SIG-M5 (cell line): ENCODE data around the gene SH3RF3.
"Not testable (repeated sequence)": the region's sequence is repeated elsewhere in the genome, so short reads cannot be mapped to it uniquely, and the experiment has no call there.

Experiments
- DNase-seq: peaks from one replicate; lab custom pipeline; 2025; lab: John Stamatoyannopoulos, UW

SH3RF3 gene

GRCh38 chr2:109118321-109118720 is 10.7 kb upstream of the SH3RF3 start:
- DNase-seq: no peak

DNA sequence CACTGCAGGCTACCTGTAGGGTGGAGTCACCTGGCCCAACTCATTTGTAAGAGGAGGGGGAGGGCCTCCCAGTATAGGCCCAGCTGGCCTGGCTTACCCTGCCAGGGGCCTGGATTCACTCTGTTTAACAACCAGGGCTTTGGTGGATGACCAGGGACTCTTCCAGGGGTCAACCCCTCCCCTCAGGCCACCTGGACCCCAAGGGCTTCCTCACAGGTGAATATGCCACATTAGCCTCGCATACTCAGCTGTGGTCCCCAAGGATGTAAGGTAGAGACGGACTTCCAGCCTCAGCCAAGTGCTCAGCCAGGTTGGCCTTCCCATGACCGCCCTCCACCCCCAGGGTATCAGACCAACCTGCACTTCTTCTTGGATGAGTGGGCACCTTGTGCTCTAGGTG is 8.8 kb upstream of the SH3RF3 start:
- DNase-seq: no peak

DNA sequence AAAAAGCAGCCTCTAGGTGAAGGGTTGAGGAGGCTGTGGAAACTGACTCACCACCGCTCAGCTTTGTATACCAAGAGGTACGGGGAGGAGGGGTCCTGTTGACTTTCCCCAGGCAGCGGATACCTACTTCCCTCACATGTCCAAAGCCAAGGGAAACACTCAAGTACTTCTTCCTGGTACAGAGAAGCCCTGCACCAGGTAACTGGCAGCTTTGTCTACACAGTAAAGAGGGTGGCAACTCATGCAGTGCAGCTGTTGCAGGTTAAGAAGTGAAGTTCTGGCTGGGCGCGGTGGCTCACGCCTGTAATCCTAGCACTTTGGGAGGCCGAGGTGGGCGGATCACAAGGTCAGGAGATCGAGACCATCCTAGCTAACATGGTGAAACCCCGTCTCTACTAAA is 8.3 kb upstream of the SH3RF3 start:
- DNase-seq: not testable (repeated sequence)

- no peak for DNase-seq
Measured at GRCh38 chr2:109123586-109124201, 5.3 kb upstream of the SH3RF3 start.

DNA sequence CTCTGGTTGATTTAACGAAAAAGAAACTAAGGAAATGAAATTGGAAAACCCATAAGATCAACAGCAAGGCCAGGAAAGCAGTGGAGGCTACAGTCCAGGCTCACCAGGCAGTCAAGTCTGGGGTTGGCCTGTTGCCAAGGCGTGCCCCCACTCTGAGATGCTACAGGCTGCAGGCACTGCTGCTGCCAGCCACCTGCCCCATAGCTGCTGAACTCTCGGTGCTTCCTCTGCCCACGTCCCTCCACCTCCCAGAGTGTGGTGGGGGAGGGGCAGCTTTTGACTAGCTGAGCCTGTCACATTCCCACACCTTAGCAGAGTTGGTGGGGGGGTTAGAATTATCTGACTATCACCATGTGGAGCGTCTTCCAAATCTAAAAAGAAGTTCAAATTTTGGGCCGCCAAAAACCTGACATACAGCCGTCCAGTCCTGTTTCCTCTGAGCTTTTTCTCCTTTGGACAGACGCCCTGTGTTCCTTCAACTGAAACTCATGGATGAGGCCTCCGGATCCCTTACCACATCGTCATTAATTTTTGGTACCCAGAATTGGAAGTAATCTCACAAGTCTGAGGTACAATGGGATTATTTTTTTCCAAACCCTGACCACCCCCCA is 3.9 kb upstream of the SH3RF3 start:
- no peak for DNase-seq

DNA sequence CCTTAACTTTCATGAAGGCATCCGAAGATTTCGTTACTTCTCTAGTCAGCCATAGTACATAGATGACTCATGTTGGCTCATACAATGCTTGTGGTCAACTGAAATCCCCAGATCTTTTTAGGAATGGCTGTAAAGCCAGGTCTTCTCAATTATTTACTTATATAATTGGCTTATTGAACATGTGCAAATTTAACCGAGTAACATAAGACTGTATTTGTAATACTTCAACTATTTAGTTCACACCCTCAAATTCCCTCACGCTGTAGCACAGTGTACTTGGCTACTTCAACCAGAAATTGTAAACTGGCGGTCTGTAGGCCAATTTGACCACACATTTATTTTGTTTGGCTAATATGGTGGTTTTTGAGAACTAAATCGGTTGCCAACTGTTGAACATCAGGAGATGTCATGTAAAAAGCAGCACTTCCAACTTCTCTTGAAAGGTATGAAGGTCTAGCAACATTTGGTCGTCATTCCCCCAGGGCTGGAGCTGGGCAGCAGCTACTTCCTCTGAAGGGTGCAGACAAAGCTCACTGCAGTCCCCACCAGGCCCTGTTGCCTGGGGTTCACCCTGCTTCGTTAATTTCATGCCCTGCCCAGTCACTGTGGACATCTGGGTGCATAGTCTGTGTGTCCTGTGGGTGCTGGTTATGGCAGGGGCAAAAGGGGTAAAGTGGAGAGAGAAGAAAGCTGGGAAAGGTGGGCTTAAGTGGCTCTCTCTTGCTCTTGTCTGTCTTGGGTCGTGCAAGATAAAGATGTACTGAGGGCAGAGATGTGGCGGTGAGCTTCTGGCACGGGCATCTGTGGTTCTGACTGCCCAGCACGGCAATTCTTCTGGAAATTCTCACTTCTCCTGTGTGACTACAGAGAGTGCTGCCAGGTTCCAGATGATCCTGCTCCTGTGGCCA is 3.2 kb upstream of the SH3RF3 start:
- no peak for DNase-seq

- DNase-seq: no peak
Measured at GRCh38 chr2:109126501-109126860, 2.5 kb upstream of the SH3RF3 start.

- no peak for DNase-seq
Measured at GRCh38 chr2:109127556-109127955, 1.4 kb upstream of the SH3RF3 start.

DNA sequence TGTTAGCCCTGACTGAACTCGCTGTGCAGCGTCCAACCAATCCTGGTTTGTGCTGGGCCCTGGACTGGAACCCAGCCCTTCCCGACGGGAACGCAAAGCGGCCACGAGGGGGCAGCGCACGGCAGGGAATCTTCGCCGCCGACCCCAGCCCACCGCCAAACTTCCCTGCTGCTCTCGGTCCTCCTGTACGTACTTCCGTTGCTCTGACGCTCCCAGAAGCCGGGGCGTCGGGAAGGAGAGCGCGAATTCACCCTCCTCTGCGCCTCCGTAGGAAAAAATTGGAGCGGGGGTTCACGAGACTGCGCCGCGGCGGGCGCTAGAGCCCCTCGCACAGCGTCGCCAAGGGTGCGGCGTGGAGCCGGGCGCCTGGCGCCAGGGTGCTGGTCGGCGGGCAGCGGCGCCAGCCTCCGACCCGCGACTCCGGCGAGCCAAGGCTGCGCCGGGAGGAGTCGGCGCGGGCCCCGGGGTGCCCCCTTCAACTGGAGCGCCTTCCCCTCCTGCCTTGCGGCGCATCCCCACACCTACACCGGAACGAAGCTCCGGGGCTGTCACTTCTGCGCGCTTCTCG is 873 bp upstream of the SH3RF3 start:
- DNase-seq: no peak

GRCh38 chr2:109129356-109129920 is 433 bp downstream of the SH3RF3 start:
- no peak for DNase-seq

DNA sequence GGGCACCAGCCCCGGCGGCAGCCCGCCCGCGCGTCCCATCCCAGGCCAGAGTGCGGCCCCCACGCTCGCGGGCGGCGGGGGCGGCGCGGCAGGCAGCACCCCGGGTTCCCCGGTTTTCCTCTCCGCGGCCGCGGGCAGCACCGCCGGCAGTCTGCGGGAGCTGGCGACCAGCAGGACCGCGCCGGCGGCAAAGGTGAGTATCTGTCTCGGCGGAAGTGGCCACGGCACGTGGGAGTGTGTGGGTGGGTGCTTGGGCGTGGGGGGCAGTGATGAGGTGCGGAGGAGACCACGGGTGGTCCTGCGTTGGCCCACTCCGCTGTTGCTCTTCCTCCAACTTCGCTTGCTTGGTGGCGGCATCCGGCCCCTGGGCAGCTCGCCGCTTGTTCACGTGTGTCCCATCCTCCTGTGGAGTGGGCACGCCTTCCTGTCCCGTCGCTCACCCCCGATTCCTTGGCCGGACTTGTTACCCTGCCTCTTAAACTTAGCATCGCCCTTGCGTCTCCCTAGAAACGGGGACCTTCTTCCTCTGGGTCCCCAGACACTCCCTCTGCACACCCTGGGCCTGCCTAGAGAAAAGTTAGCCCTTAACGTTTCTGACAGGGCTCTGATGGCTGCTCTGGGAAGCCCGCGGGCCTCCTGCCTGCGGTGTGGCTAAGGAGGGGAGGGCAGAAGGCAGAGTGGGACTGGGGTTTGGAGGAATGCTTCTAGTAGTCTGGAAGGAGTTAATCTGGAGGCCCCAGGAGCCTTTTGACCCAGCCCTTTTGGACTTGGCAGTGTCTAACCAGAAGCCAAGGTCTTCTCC is 1.1 kb downstream of the SH3RF3 start:
- no peak for DNase-seq

DNA sequence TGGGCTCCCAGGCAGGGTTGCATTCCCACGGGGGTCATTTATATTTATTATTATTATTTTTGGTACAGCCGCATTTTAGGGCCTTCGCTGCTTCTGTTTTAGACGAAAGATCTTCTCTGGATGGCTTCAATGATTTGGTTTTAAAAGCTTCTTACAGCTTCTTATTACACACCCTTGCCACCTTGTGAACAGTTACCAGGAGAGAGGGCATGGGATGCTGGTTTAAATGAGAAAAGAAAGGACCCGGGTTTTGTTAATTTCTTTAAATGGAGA is 1.7 kb downstream of the SH3RF3 start:
- no peak for DNase-seq

DNA sequence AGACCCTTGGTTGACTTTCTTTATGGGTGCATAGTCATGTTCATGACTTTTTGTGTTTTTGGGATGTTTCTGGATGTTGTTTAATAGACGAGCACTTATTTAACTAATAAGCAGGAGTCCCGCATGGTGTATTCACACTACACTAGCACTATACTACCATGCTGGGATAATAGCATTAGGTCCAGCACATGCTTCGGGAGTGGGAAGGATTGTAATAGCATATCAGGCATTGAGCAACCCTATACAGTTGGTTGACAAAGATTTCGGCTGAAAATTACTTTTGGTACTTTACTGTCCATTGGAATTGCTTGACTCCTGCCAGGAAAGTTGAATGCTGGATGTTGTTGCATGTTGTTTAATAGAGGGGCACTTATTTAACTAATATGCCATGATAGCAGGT is 2.8 kb downstream of the SH3RF3 start:
- DNase-seq: no peak

- DNase-seq: no peak
Measured at GRCh38 chr2:109132626-109133025, 3.6 kb downstream of the SH3RF3 start.

- DNase-seq: no peak
Measured at GRCh38 chr2:109133746-109134145, 4.7 kb downstream of the SH3RF3 start.

DNA sequence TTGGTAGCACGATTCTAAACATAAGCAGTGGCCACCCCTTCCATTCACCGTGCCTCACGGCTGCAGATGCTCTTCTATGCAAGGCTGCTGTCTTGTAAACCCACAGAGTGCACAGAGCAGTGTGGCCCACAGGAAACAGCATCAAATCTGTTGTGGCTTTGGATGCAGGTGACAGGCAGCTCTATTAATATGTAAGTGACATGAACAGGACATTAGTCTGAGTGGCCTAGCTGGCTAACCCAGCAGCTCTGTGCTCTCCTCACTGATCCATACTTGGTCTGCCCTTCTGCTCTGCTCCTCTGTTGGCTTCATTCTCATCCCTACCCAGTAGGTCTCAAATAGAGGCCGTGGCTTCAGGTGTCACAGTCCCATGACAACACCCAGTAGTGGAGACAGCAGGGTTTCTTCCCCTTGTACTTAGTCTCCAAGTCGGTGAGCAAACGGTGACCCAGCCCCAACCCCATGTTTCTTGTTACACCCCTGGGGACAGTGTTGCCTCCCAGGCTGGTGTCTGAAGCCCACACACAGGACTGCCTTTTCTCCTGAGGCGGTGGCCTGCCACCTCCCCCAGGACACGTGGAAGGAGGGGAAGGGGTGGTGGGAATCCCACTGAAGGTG is 5.8 kb downstream of the SH3RF3 start:
- no peak for DNase-seq

GRCh38 chr2:109135359-109136197 is 6.6 kb downstream of the SH3RF3 start:
- no peak for DNase-seq

GRCh38 chr2:109136542-109136941 is 7.5 kb downstream of the SH3RF3 start:
- DNase-seq: no peak

DNA sequence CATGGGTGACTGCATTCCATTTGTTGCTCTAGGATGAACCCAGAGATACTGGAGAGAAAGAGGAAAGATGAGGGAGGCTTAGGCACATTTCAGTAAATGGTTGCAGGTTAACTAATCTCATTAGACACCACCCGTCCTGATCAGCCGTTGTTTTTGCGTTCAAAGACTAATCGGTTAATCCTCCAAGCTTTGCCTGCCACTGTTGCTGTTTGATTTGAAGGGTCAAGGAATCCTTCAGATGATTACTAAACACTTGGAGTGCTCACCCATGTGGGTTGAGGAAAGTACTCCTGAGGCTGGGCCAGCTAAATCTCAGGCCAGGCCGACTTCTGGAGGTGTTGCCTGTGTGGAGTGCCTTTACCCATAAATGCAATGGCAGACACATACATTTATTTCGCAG is 8.6 kb downstream of the SH3RF3 start:
- no peak for DNase-seq

- no peak for DNase-seq
Measured at GRCh38 chr2:109138449-109138848, 9.4 kb downstream of the SH3RF3 start.

DNA sequence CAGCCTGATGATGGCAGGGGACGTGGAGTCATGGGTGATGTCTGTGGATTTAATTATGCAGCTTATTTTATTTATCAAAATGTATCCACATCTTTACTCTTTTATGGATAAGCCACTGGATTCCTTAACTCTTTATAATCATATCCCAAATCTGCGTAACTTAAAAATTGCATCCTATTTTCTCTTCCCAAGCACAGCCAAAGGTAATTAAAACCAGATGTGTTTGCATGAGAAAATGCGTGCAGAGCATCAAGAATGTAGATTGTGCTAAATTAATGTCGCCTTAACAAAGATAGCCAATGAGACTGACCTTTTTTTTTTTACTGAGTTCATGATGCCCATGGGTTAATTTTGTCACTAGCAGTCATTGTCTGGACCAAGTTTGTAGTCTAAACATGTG is 10.0 kb downstream of the SH3RF3 start:
- no peak for DNase-seq
